Effector memory CD4-positive, alpha-beta T cell (primary cell): ENCODE data around the gene CEP170.
"Not testable (repeated sequence)": the region's sequence is repeated elsewhere in the genome, so short reads cannot be mapped to it uniquely, and the experiment has no call there.

Experiments used
- DNase-seq, 3 donors: peaks; one replicate each; pipeline ENCODE4 v3.0.0-alpha.2; 2020
- H3K27ac ChIP-seq: 2 replicates; pipeline ENCODE4 v1.7.0; 2013; ENCODE audit warnings: mild to moderate bottlenecking, low read length, moderate library complexity; ENCODE audit not compliant: insufficient read depth, poor library complexity, severe bottlenecking
- H3K27me3 ChIP-seq: replicated peaks from 2 replicates; pipeline ENCODE4 v1.7.0; 2013; ENCODE audit warnings: mild to moderate bottlenecking, low read length; ENCODE audit not compliant: insufficient read depth, control insufficient read depth, poor library complexity, severe bottlenecking
- H3K36me3 ChIP-seq: 2 replicates; pipeline ENCODE4 v1.7.0; 2013; ENCODE audit warnings: mild to moderate bottlenecking, low read length, moderate library complexity; ENCODE audit not compliant: control insufficient read depth, insufficient read depth
- H3K4me1 ChIP-seq: 2 replicates; pipeline ENCODE4 v1.7.0; 2013; ENCODE audit warnings: low read length, mild to moderate bottlenecking; ENCODE audit not compliant: control insufficient read depth, insufficient read depth, poor library complexity, severe bottlenecking
- H3K4me3 ChIP-seq: 2 replicates; pipeline ENCODE4 v1.7.0; 2013; ENCODE audit warnings: low read length, low read depth, mild to moderate bottlenecking; ENCODE audit not compliant: insufficient read depth, poor library complexity, severe bottlenecking
- H3K9me3 ChIP-seq: 2 replicates; pipeline ENCODE4 v1.7.0; 2013; ENCODE audit warnings: mild to moderate bottlenecking, low read length, moderate library complexity; ENCODE audit not compliant: control insufficient read depth

CEP170 gene

DNA sequence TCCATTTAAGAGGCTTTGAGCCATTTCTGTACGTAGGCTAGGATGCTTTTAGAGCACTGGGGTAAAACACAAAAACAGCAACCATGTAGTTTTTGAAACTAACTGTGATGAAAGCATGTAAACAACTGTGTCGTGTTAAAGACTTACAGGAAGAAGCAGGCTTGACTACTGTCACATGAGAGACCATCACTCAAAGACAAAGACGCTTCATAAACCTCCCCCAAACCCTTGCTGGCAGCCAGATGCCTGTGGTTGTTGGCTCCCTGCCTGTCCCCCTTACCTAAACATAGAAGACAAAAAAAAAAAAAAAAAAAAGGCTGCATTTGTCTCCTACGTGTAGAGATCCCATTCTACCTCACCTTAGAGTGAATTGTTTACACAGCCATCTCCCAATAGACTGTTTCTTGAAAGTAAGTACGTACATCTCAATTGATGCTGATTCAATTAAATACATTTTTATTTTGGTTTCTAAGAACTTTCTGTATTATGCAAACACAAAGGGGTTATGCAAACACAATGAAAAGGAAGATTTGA lies 132.1 kb downstream of the CEP170 start:
- DNase-seq, H3K4me3 ChIP-seq, H3K27me3 ChIP-seq, H3K9me3 ChIP-seq, H3K4me1 ChIP-seq, H3K27ac ChIP-seq, H3K36me3 ChIP-seq: not testable (repeated sequence)

GRCh38 chr1:243121939-243122338 lies 133.1 kb downstream of the CEP170 start:
- not testable (repeated sequence) for H3K4me3 ChIP-seq, H3K36me3 ChIP-seq, DNase-seq, H3K27ac ChIP-seq, H3K27me3 ChIP-seq, H3K9me3 ChIP-seq, H3K4me1 ChIP-seq

DNA sequence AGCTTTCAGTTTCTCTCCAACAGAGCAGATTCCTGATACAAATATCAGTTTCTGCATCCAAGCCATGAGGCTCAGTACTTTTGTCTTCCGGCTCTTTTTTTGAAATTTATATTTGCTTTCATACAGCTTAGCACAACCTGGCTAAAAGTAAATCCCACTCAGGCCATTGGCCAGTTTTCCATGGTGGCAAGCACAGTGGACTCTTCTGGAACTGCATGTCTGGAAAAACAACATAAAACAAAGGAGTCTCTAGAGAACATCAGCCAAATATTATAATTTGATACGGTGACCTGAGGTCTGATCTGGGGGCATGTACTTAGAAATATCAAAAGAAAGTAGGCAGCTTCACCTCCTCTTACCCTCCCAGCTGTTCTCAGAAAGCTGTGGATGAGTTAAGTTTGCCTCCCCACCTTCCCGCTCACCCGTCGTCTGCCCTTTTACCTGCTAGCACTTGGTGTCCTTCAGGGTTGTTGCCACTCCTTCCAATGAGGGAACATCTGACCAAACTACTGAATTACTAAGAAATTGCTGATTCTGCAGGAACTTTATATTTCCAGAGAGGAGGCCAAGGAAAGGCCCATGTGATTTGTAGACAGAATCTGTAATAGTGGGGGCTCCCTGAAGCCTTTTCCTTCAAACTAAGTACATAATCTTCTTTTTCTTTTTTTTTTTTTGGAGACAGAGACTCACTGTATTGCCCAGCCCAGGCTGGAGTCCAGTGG lies 136.3 kb downstream of the CEP170 start:
- not testable (repeated sequence) for DNase-seq, H3K36me3 ChIP-seq, H3K27ac ChIP-seq, H3K27me3 ChIP-seq, H3K4me1 ChIP-seq, H3K4me3 ChIP-seq, H3K9me3 ChIP-seq

DNA sequence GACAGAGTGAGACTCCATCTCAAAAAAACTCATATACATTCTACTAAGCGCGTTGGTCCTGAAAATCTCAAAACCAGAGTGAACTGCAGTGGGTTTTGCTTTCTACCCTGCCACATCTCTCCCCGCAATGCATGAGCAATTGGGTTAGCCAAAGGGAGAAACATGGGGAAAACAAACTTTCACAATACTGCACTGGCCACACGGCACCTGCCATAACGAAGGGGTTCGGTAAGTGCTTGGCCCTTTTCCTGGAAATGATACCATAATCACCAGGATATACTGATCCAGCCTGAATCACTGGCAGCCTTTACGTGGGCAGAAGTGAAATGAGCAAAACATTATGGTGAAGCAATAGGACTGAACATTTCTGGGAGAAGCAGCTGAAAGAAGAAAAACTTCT lies 138.9 kb downstream of the CEP170 start:
- not testable (repeated sequence) for H3K36me3 ChIP-seq, H3K4me1 ChIP-seq, H3K4me3 ChIP-seq, DNase-seq, H3K9me3 ChIP-seq, H3K27ac ChIP-seq, H3K27me3 ChIP-seq

- H3K4me3 ChIP-seq, H3K9me3 ChIP-seq, H3K4me1 ChIP-seq, DNase-seq, H3K27me3 ChIP-seq, H3K27ac ChIP-seq, H3K36me3 ChIP-seq: not testable (repeated sequence)
Observed at GRCh38 chr1:243114769-243115168, 140.3 kb downstream of the CEP170 start.

GRCh38 chr1:243114059-243114713 lies 140.9 kb downstream of the CEP170 start:
- H3K4me3 ChIP-seq, DNase-seq: not testable (repeated sequence)

GRCh38 chr1:243107171-243107570 lies 147.9 kb downstream of the CEP170 start:
- H3K9me3 ChIP-seq, H3K4me3 ChIP-seq: not testable (repeated sequence)

More at GRCh38 chr1:243114059-243114713, 140.9 kb downstream of the CEP170 start:
- not testable (repeated sequence) for H3K36me3 ChIP-seq, H3K27ac ChIP-seq, H3K9me3 ChIP-seq, H3K27me3 ChIP-seq, H3K4me1 ChIP-seq

GRCh38 chr1:243105652-243106332 lies 149.3 kb downstream of the CEP170 start:
- H3K4me3 ChIP-seq, H3K4me1 ChIP-seq, DNase-seq, H3K27ac ChIP-seq, H3K9me3 ChIP-seq, H3K27me3 ChIP-seq, H3K36me3 ChIP-seq: not testable (repeated sequence)

More at GRCh38 chr1:243107171-243107570, 147.9 kb downstream of the CEP170 start:
- H3K36me3 ChIP-seq, H3K27me3 ChIP-seq, H3K4me1 ChIP-seq, H3K27ac ChIP-seq, DNase-seq: not testable (repeated sequence)

DNA sequence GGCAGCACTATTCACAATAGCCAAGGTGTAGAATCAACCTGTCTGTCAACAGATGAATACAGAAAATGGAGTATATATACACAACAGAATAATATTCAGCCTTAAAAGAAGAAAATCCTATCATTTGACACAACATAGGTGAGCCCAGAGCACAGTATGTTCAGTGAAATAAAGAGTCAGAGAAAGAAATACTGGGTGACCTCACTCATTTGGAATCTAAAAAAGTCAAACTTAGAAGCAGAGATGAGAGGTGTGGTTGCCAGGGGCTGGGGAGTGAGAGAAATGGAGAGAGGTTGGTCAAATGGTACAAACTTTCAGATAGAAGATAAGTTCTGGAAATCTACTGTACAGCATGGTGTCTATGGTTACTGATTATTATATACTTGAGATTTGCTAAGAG lies 150.0 kb downstream of the CEP170 start:
- H3K9me3 ChIP-seq, H3K36me3 ChIP-seq, H3K4me1 ChIP-seq, H3K4me3 ChIP-seq, H3K27ac ChIP-seq, DNase-seq, H3K27me3 ChIP-seq: not testable (repeated sequence)

GRCh38 chr1:243104452-243104851 lies 150.6 kb downstream of the CEP170 start:
- not testable (repeated sequence) for H3K4me3 ChIP-seq, H3K27ac ChIP-seq, DNase-seq, H3K36me3 ChIP-seq, H3K9me3 ChIP-seq, H3K4me1 ChIP-seq, H3K27me3 ChIP-seq
